Stimulated activated CD8-positive, alpha-beta memory T cell treated with anti-CD3 and anti-CD28 coated beads, Interleukin-7, amount 100 ng/mL, for 24 hours (primary cell): Measurements from ENCODE around the gene MOB2.

Experiments
- DNase-seq: peaks from one replicate; pipeline ENCODE4 v3.0.0-alpha.2; 2020; ENCODE audit warnings: low read depth

The MOB2 gene, protein sequence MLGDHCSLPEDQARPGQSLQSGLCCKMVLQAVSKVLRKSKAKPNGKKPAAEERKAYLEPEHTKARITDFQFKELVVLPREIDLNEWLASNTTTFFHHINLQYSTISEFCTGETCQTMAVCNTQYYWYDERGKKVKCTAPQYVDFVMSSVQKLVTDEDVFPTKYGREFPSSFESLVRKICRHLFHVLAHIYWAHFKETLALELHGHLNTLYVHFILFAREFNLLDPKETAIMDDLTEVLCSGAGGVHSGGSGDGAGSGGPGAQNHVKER

DNA sequence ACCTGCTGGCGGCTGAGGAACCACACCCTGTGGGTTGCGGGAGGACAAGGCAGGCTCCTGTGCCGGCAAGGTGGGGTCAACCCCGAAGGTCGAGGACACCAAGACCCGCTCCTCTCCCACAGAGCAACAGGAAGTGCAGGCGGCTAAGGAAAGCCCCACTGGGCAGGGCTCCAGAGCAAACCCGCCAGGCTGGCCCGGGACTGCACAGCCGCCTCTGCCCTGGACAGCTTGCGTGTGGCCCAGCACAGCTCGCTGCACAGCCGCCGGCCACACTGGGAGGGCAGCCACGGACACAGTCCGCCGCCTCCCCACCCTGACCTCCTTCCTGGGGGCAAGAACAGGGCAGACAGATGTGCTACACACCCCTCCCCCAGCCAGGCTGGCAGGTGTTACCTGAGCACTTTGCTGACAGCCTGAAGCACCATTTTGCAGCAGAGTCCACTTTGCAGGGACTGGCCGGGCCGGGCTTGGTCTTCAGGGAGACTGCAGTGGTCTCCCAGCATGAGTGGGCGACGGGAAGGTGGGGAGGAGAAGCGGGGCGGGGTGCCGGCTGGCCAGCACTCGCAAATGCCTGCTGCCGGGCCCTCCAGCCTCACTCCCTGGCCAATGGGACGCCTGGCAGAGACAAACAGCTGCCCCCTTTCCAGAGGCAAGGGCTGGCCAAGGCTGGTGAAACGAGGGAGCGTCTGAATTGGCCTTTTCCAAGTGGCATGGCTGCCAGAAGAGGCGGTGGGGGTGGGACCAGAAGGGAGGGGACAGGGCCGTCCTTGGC lies at the start of gene MOB2:
Gene MOB2 (minus strand): TSS at position 726 of the 772 bp plus-strand sequence. CDS start 223 bp downstream, at position 503.
- no peak for DNase-seq

GRCh38 chr11:1534682-1535081 lies 48.1 kb upstream of the MOB2 start:
- no peak for DNase-seq

DNA sequence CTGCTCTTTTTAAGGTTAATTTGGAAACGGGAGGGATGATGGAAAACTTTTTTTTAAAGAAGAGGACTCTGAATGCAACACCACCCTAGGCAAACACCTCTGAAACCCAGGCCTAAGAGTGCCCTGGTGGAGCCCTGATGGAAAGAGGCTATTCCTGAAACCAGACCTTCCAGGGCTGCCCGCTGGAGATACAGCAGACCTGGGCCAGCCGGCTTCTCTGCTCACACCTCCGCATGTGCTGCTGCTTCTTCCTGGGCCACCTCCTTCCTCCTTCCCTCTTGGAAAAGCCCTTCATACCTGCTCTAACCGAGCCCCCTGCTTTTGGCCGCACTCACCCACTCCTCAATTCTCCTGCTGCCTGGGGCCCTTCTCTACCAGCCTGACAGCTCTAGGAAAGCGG lies 47.6 kb upstream of the MOB2 start:
- DNase-seq, result no peak

DNA sequence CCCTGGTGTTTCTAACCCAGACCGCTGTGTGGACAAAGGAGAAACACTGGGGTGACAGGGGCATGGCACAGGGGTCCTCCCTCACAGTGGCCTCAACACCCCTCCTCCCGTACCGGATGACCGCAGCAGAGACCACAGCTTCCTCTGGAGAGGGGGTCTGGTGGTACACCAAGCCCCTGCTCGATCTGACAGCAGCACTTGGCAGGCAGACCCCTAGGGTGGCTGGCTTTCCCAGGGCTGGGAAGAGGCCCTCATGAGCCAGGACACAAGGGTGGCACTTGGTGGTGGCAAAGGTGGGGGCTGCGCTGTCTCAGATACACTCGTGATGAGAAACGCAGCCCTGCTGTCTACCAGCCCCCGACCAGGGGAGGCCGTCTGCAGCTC lies 46.8 kb upstream of the MOB2 start:
- DNase-seq, result no peak

- DNase-seq, result no peak
Measured at GRCh38 chr11:1532606-1533341, 46.2 kb upstream of the MOB2 start.

DNA sequence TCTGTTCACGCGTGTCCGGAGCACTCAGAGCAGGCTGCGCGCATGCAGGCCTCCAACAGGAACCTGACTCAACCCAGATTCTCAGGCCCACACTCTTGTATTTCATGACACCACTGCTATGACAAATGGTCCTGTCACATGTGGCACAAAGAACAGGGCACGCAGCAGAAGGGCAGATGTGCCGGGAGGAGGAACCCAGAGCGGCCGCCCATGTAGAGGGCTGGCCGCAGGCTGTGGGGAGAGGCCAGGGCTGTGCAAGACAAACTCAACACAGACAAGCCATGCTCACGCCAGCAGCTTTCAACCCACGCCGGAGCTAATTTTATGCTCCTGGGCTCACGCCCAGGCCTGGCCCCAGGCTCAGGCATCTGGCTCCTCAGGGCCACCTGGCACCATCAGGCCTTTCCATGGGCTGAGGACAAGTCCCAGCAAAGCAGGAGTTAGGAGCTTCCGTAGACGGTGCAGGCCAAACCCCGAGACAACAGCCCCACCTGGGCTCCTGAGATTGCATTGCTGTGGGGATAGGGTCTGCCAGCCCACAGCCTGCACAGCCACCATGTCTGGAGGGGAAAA lies 45.5 kb upstream of the MOB2 start:
- DNase-seq, result no peak

- no peak for DNase-seq
Measured at GRCh38 chr11:1531449-1532013, 45.0 kb upstream of the MOB2 start.

GRCh38 chr11:1530686-1531448 lies 44.3 kb upstream of the MOB2 start:
- no peak for DNase-seq

DNA sequence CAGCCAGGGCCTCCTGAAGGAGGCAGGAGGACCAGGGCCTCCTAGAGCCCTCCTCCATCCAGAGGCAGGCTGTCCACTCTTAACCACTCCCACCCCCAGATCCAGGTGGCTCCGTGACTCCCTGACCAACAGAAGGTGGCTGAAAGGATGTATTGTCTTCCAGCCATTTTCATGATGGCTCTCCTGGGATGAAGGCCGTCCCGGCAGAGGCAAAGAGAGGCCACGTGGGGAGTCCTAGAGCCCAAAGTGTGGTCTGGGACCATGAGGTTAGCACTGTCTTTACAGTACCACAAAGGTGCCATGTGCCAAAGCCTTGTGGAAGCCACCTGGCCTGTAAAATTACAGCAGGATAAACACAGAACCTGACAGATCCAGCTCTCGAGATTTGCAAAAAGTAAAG lies 43.2 kb upstream of the MOB2 start:
- no peak for DNase-seq

GRCh38 chr11:1529286-1529685 lies 42.7 kb upstream of the MOB2 start:
- no peak for DNase-seq

DNA sequence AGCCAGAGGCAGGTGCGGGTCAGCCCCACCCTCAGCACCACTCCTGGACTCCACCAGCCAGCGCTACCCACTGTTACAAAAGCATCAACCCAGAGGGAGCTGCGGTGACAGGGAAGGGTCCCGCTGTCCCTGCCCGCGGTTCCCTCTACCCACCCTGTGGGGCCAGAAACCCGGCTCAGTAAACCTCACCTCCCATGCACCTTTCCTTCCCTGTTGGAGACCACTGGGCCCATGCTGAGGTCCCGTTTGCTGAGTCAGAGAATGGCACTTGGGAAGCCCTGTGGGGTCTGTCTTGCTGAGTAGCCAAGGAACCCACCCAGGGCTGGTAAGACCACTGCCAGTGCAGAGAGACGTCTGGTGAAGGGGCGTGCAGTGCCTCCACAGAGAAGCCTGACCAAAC lies 42.1 kb upstream of the MOB2 start:
- DNase-seq, result no peak

- DNase-seq, result no peak
Measured at GRCh38 chr11:1526785-1527184, 40.2 kb upstream of the MOB2 start.

DNA sequence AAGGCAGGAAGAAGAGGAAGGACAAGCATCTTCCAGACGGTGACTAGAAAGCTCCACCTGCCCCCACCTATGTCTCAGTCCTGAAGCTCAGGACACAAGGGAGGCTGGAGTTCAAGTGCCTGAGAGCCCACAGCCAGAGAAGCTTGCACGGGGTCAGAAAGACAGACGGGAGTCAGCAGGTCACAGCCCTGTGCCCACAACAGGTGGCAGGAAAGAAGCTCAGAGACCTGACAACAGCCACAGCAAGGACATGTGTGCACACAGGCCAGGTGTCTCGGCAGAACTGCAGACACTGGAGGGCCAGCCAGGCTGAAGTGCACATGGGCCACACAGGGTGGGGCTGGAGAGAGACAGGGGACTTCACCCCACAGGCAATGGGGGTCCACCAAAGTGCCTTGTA lies 37.2 kb upstream of the MOB2 start:
- no peak for DNase-seq

- DNase-seq, result no peak
Measured at GRCh38 chr11:1523077-1523476, 36.5 kb upstream of the MOB2 start.

GRCh38 chr11:1522081-1522424 lies 35.5 kb upstream of the MOB2 start:
- DNase-seq, result no peak

GRCh38 chr11:1521382-1522080 lies 35.0 kb upstream of the MOB2 start:
- DNase-seq, result no peak

DNA sequence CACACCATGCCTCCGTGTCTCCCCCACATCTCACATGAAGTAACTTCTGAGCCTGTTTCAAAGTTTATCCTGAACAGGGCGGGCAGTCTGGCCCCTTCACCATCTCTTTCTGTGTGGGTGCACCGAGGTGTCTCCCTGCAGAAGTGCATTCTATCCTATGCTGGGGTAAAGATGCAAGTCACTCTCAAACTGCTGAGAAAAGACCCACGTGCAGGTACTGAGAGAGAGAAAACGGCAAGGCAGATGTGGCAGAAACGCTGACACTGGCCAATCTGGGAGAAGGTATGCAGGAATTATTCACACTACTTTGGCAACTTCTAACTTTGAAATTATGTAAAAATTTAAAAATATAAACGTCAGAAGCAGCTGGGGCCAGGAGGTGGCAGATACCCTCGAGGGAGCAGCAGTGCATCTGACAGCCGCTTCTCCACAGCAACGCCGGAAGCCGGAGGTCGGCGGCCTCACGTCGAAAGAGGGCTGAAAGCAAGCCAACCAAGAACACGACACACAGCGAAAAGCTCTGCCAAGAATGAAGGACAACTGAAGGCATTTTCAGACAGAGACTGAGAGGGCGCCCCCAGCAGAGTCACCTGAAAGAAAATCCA lies 34.2 kb upstream of the MOB2 start:
- DNase-seq, result no peak

- no peak for DNase-seq
Measured at GRCh38 chr11:1520209-1520662, 33.7 kb upstream of the MOB2 start.

- no peak for DNase-seq
Measured at GRCh38 chr11:1519028-1520010, 32.7 kb upstream of the MOB2 start.
